ENCODE measurements around the gene TSPYL6. TPM values are rescaled to one million over a fixed set of nuclear protein-coding genes. Genes with fewer than 3 reads are reported as not detected.

The TSPYL6 gene
- total RNA-seq, 1 experiment from 2014 or later: not detected

DNA sequence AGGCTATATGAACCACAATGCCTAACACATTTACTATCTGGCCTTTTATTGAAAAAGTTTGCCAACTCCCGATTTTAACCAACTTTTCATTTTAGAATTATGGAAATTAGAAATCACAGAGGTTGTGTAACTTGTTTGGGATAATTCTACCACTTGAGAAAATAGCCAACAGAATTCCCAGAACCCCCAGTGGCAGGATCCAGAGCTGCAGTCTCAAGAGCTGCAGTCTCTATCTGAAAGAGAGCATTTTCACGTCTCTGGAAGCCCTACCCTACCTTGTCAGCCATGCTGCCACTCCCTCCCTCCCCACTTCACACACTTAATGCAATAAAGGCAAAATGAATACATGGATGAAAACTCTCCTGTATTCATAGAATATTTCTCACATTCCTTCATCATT lies 23.4 kb upstream of the TSPYL6 start:
- DNase-seq (ENCODE audit: low read depth, low spot score) (no peak), ATAC-seq (no peak)
- intact Hi-C loops (cut with micrococcal nuclease; ENCODE audit: unreplicated experiment) (no loop called here), in situ Hi-C loops (cut with HindIII; ENCODE audit: low pct_unique_long_range_greater_than_20kb, low sequenced_read_pairs) (no loop called here)
- Histone ChIP-seq H3K4me3 (ENCODE audit: low read depth in 2 of 2, low read length in 2 of 2) (no peak overlapping the region), H3K36me3 (ENCODE audit: control insufficient read depth, insufficient read depth, low read length) (no peaks in the 10 kb centered on the region), H3K4me1 (ENCODE audit: control insufficient read depth, insufficient read depth, low read length) (no peaks in the 10 kb centered on the region), H3K9me3 (ENCODE audit: control insufficient read depth, insufficient read depth, low read depth, low read length) (no peaks in the 10 kb centered on the region), H3K27me3 (ENCODE audit: control insufficient read depth, insufficient read depth, low read length) (peaks cover 2% of the 10 kb centered on the region; the same call in 1 of the 2 replicates), H3K27ac (ENCODE audit: low read length) (no peak overlapping the region)
- ChIA-PET CTCF (interaction anchor here (0.6 kb wide), 1 partner anchor 151 kb away, joined by 8 read pairs; no protein-coding TSS in a partner anchor), POLR2A (no interaction called here)
- no TSS peak for BruUV-seq (replicated peaks)
- no peak for TF ChIP-seq TCF7L2 (IDR thresholded peaks at IDR 0.05; ENCODE audit: low read depth, low read length)
- TF ChIP-seq POLR2AphosphoS5 (IDR thresholded peaks at IDR 0.05; ENCODE audit: low read depth, low read length): no peak
- no peak for TF ChIP-seq SIN3A (IDR thresholded peaks at IDR 0.05; ENCODE audit: borderline replicate concordance, insufficient read depth, low read depth, low read length)
- TF ChIP-seq, protein P1, sequence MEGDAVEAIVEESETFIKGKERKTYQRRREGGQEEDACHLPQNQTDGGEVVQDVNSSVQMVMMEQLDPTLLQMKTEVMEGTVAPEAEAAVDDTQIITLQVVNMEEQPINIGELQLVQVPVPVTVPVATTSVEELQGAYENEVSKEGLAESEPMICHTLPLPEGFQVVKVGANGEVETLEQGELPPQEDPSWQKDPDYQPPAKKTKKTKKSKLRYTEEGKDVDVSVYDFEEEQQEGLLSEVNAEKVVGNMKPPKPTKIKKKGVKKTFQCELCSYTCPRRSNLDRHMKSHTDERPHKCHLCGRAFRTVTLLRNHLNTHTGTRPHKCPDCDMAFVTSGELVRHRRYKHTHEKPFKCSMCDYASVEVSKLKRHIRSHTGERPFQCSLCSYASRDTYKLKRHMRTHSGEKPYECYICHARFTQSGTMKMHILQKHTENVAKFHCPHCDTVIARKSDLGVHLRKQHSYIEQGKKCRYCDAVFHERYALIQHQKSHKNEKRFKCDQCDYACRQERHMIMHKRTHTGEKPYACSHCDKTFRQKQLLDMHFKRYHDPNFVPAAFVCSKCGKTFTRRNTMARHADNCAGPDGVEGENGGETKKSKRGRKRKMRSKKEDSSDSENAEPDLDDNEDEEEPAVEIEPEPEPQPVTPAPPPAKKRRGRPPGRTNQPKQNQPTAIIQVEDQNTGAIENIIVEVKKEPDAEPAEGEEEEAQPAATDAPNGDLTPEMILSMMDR (IDR thresholded peaks at IDR 0.05): peak; percentile 14; the same call in 1 of the 2 replicates
- TF ChIP-seq, protein P2, sequence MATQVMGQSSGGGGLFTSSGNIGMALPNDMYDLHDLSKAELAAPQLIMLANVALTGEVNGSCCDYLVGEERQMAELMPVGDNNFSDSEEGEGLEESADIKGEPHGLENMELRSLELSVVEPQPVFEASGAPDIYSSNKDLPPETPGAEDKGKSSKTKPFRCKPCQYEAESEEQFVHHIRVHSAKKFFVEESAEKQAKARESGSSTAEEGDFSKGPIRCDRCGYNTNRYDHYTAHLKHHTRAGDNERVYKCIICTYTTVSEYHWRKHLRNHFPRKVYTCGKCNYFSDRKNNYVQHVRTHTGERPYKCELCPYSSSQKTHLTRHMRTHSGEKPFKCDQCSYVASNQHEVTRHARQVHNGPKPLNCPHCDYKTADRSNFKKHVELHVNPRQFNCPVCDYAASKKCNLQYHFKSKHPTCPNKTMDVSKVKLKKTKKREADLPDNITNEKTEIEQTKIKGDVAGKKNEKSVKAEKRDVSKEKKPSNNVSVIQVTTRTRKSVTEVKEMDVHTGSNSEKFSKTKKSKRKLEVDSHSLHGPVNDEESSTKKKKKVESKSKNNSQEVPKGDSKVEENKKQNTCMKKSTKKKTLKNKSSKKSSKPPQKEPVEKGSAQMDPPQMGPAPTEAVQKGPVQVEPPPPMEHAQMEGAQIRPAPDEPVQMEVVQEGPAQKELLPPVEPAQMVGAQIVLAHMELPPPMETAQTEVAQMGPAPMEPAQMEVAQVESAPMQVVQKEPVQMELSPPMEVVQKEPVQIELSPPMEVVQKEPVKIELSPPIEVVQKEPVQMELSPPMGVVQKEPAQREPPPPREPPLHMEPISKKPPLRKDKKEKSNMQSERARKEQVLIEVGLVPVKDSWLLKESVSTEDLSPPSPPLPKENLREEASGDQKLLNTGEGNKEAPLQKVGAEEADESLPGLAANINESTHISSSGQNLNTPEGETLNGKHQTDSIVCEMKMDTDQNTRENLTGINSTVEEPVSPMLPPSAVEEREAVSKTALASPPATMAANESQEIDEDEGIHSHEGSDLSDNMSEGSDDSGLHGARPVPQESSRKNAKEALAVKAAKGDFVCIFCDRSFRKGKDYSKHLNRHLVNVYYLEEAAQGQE (IDR thresholded peaks at IDR 0.05; ENCODE audit: insufficient read depth in 1 of 2, low read depth in 2 of 2, low read length in 1 of 2): no peak

DNA sequence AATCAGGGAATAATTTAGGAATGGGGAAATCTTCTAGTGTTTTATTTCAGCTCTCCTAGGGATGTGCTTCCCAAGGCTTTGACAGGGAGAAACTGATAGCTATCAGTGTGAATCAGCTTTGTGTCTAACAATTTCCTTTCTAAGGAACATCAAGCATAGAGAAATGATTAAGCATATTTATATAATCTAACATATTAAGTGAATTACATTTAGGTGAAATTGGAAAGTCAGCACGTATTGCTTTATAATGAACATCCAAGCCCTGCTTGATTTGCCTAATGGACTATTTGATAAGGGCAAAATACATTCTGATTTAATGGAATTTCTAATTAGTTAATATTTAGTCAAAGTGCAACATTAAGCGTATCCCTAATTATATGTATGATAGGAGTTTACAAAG lies 19.5 kb upstream of the TSPYL6 start:
- ATAC-seq: no peak
- ChIA-PET POLR2A (no interaction called here), CTCF (interaction anchor here (0.7 kb wide), 1 partner anchor 149 kb away, joined by 3 read pairs; no protein-coding TSS in a partner anchor)
- TF ChIP-seq, protein P1 (IDR thresholded peaks at IDR 0.05): no peak
- TF ChIP-seq, protein P2 (IDR thresholded peaks at IDR 0.05; ENCODE audit: insufficient read depth in 1 of 2, low read depth in 2 of 2, low read length in 1 of 2): no peak
- no peak for TF ChIP-seq SIN3A (IDR thresholded peaks at IDR 0.05; ENCODE audit: borderline replicate concordance, insufficient read depth, low read depth, low read length)
- TF ChIP-seq TCF7L2 (IDR thresholded peaks at IDR 0.05; ENCODE audit: low read depth, low read length): no peak
- TF ChIP-seq POLR2AphosphoS5 (IDR thresholded peaks at IDR 0.05; ENCODE audit: low read depth, low read length): no peak
- BruUV-seq (replicated peaks): no TSS peak
- Histone ChIP-seq H3K27me3 (ENCODE audit: control insufficient read depth, insufficient read depth, low read length) (no peaks in the 10 kb centered on the region), H3K27ac (ENCODE audit: low read length) (peak overlapping the region; percentile 61; the same call in 1 of the 2 replicates), H3K4me1 (ENCODE audit: control insufficient read depth, insufficient read depth, low read length) (no peaks in the 10 kb centered on the region), H3K4me3 (ENCODE audit: low read depth in 2 of 2, low read length in 2 of 2) (no peak overlapping the region), H3K36me3 (ENCODE audit: control insufficient read depth, insufficient read depth, low read length) (no peaks in the 10 kb centered on the region), H3K9me3 (ENCODE audit: control insufficient read depth, insufficient read depth, low read depth, low read length) (no peaks in the 10 kb centered on the region)
- DNase-seq (ENCODE audit: low read depth, low spot score): no peak
- intact Hi-C loops (cut with micrococcal nuclease; ENCODE audit: unreplicated experiment): no loop called here
- in situ Hi-C loops (cut with HindIII; ENCODE audit: low pct_unique_long_range_greater_than_20kb, low sequenced_read_pairs): no loop called here
